DMS114 treated with DMSO at 0.1 percent for 48 hours (cell line): ENCODE data around the gene LEMD2.

Source experiments
- DNase-seq: peaks from one replicate; lab custom pipeline; 2025; ENCODE audit not compliant: unreplicated experiment; lab: John Stamatoyannopoulos, UW

The LEMD2 gene

GRCh38 chr6:33797626-33798342 lies 8.9 kb upstream of the LEMD2 start:
- no peak for DNase-seq

- no peak for DNase-seq
These were observed 6.1 kb upstream of the LEMD2 start for GRCh38 chr6:33794910-33795623.

- DNase-seq = no peak
These were observed 4.1 kb upstream of the LEMD2 start for GRCh38 chr6:33792981-33793380.

GRCh38 chr6:33791620-33792019 lies 2.7 kb upstream of the LEMD2 start:
- no peak for DNase-seq

GRCh38 chr6:33790910-33791309 lies 2.0 kb upstream of the LEMD2 start:
- no peak for DNase-seq

GRCh38 chr6:33790379-33790778 lies 1.4 kb upstream of the LEMD2 start:
- no peak for DNase-seq

- DNase-seq = no peak
These were observed 593 bp upstream of the LEMD2 start for GRCh38 chr6:33789550-33789895.

GRCh38 chr6:33787954-33788693 lies 806 bp downstream of the LEMD2 start:
- peak; percentile 52 for DNase-seq

- DNase-seq = no peak
These were observed 1.5 kb downstream of the LEMD2 start for GRCh38 chr6:33787346-33787953.

- no peak for DNase-seq
These were observed 2.2 kb downstream of the LEMD2 start for GRCh38 chr6:33786736-33787135.

- DNase-seq = no peak
These were observed 3.2 kb downstream of the LEMD2 start for GRCh38 chr6:33785778-33786177.

GRCh38 chr6:33784787-33785186 lies 4.1 kb downstream of the LEMD2 start:
- DNase-seq = no peak

- DNase-seq = no peak
These were observed 5.0 kb downstream of the LEMD2 start for GRCh38 chr6:33783781-33784520.

- DNase-seq = no peak
These were observed 6.4 kb downstream of the LEMD2 start for GRCh38 chr6:33782561-33782960.

- no peak for DNase-seq
These were observed 7.6 kb downstream of the LEMD2 start for GRCh38 chr6:33781131-33781975.

- no peak for DNase-seq
These were observed 9.0 kb downstream of the LEMD2 start for GRCh38 chr6:33779895-33780294.

- no peak for DNase-seq
These were observed 9.6 kb downstream of the LEMD2 start for GRCh38 chr6:33779290-33779689.

GRCh38 chr6:33778444-33779121 lies 10.3 kb downstream of the LEMD2 start:
- DNase-seq = no peak
